HG03432 (cell line): Measurements from ENCODE around the gene DNAJB13.

Source experiments
- ATAC-seq: cut with Tn5 transposase; IDR thresholded peaks from one replicate; pipeline ENCODE4 v1.9.1; 2021; ENCODE audit warnings: mild to moderate bottlenecking, moderate library complexity; ENCODE audit not compliant: unreplicated experiment

Gene DNAJB13

GRCh38 chr11:73949912-73950311, 914 bp upstream of the DNAJB13 start:
- no peak for ATAC-seq

- no peak for ATAC-seq
These were observed 971 bp downstream of the DNAJB13 start for GRCh38 chr11:73951797-73952196.

GRCh38 chr11:73956876-73957653, 6.2 kb downstream of the DNAJB13 start:
- no peak for ATAC-seq

- ATAC-seq = no peak
These were observed 7.0 kb downstream of the DNAJB13 start for GRCh38 chr11:73957654-73958361.

GRCh38 chr11:73958521-73959141, 7.8 kb downstream of the DNAJB13 start:
- ATAC-seq = no peak

- ATAC-seq = no peak
These were observed 10.5 kb downstream of the DNAJB13 start for GRCh38 chr11:73961321-73961720.

GRCh38 chr11:73962101-73962705, 11.4 kb downstream of the DNAJB13 start:
- no peak for ATAC-seq

- ATAC-seq = no peak
These were observed 13.0 kb downstream of the DNAJB13 start for GRCh38 chr11:73963861-73964260.

- ATAC-seq = no peak
These were observed 14.4 kb downstream of the DNAJB13 start for GRCh38 chr11:73965076-73965763.

GRCh38 chr11:73965764-73966121, 14.9 kb downstream of the DNAJB13 start:
- ATAC-seq = no peak

GRCh38 chr11:73968356-73968966, 17.6 kb downstream of the DNAJB13 start:
- no peak for ATAC-seq

GRCh38 chr11:73969091-73969490, 18.3 kb downstream of the DNAJB13 start:
- no peak for ATAC-seq

- ATAC-seq = no peak
These were observed 19.4 kb downstream of the DNAJB13 start for GRCh38 chr11:73969991-73970800.

- ATAC-seq = no peak
These were observed 20.4 kb downstream of the DNAJB13 start for GRCh38 chr11:73971175-73971719.

- no peak for ATAC-seq
These were observed 21.4 kb downstream of the DNAJB13 start for GRCh38 chr11:73972187-73972586.

- no peak for ATAC-seq
These were observed 22.0 kb downstream of the DNAJB13 start for GRCh38 chr11:73972620-73973449.

- no peak for ATAC-seq
These were observed 24.0 kb downstream of the DNAJB13 start for GRCh38 chr11:73974604-73975478.

- ATAC-seq = no peak
These were observed 24.6 kb downstream of the DNAJB13 start for GRCh38 chr11:73975479-73975757.
